Left lobe of liver (tissue), 2 donors: ENCODE results near the gene NRG3. TPM values are rescaled to one million over a fixed set of nuclear protein-coding genes. Genes with fewer than 3 reads are reported as not detected.

Source experiments
- ATAC-seq: fragments of 200-7000 bp; cut with Tn5 transposase; one replicate; pipeline ENCODE4 v1.9.1; 2020; ENCODE audit warnings: mild to moderate bottlenecking, moderate library complexity
- DNase-seq: peaks from one replicate; pipeline ENCODE4 v3.0.0-alpha.2; 2020; ENCODE audit warnings: low spot score
- total RNA-seq: library from RNA; stranded (reverse); gene quantifications from one replicate; pipeline ENCODE4 v1.2.1, GENCODE V29; 2021
- donor health status: DM: no; HTN: no; CAD: no; lungs with moderate emphysema.
- donor health status: DM: no; HTN: yes; CAD: no.

NRG3 gene
- total RNA-seq, 1 donor from 2014 or later, result 1.1 TPM

DNA sequence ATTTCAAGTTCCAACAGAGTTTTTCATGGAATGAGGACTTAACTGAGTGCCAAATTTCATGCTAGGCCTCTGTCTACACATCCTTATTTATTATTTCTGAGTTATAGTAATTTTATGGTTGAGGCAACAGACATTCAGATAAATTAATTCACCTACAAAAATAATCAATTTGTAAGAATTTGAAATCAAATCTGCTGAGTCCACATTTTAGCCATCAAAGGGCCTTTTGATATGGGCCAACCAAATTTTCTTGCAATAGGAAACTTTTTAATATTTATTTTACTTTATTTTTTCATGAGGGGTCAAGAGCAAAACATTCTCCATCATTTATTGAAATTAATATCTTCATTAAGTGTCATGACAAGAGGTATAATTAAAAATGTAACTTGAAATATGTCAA, 875.5 kb downstream of the NRG3 start:
- ATAC-seq (no peak), DNase-seq (no peak)

DNA sequence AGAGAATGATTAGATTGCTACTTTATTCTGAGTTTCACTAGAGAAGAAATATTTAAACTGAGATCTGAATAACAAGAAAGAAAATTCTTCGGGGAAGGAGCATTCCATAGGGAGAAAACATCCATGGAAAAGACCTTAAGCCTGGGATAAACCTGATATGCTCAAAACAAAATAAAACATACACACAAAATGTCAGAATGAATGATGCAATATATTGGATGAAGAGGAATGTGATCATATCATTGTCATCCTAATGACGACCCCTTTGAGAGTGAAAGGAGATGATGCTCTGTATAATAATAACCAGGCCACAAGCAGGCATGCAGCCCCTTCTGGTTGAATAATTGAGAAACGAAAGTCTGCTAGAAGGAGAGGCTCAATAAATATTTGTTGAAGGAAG, 882.4 kb downstream of the NRG3 start:
- DNase-seq (no peak), ATAC-seq (no peak)

- no peak for DNase-seq
- no peak for ATAC-seq
Measured at GRCh38 chr10:82757901-82758300, 882.9 kb downstream of the NRG3 start.

DNA sequence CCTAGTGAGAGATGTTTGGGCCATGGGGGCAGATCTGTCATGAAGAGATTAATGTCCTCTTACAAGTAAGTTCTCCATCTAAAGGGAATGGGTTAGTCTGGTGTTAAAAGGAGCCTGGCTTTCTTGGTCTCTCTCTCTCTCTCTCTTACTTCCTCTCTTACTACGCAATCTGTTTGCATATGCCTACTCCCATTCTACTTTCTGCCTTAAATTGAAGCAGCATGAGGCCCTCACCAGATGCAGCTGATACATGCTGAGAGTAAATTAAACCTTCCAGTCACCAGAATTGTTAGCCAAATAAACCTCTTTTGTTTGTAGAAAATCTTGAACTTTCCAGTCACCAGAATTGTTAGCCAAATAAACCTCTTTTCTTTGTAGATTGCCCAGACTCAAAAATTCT, 884.1 kb downstream of the NRG3 start:
- ATAC-seq (no peak), DNase-seq (no peak)

GRCh38 chr10:82762641-82763040, 887.6 kb downstream of the NRG3 start:
- DNase-seq (no peak), ATAC-seq (no peak)

DNA sequence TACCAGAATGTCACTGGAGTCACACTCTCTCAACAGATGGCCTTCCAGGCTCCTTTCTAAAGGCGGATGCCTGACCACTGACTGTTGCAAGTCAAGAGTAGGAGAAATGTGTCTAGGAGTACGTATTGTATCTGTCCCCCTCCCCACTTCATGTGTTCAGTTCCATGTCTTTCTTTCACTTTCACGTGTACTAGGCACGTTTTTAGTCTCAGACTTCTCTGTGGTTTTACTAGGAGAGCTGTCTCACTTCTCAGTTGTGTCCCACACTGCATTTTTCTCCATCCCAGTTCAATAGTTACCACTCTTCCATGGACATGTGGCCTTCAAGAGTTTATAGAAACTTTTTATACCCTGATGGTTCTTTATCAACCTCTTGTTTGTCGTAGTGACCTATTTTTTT, 893.0 kb downstream of the NRG3 start:
- DNase-seq, result no peak
- ATAC-seq, result no peak

GRCh38 chr10:82778908-82779307, 903.9 kb downstream of the NRG3 start:
- DNase-seq, result no peak
- ATAC-seq, result no peak

DNA sequence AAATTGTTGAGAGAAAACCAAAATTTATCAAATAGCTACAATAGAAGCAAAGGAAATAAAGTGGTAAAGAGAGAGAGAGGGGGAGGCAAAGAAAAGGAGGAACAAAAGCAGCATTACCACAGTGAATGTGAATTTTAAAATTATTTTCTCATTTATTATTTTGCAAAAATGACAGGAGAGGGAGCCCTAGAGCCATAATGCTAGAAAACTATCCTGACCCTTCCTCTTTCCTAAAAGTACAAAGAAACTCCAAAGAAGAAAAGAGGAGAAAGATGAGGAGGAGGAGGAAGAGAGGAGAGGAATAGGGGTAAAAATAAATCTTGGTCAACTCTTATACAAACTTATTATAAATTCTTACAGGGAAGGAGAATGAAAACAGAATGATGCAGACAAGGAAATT, 921.5 kb downstream of the NRG3 start:
- no peak for ATAC-seq
- DNase-seq, result no peak

GRCh38 chr10:82801289-82801688, 926.3 kb downstream of the NRG3 start:
- ATAC-seq (no peak), DNase-seq (no peak)

DNA sequence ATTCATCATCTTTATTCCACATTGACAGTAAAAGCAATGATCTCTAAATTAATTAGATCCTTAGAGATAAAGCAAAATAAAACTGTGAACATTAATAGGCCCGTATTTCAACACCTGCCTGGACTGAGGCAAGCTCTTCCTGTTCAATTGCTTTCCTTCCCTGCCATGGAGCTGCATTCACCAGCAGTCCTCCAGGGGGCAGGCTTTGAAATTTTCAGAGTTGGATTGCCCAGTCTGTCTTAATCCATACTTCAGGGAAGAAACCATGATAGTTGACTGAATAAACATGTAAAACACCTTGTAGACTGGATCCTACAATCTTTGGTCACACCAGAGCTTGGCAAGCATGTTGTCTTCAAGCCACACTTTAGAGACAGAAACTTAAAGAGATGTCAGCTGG, 936.6 kb downstream of the NRG3 start:
- DNase-seq (no peak), ATAC-seq (peak; percentile 65)

DNA sequence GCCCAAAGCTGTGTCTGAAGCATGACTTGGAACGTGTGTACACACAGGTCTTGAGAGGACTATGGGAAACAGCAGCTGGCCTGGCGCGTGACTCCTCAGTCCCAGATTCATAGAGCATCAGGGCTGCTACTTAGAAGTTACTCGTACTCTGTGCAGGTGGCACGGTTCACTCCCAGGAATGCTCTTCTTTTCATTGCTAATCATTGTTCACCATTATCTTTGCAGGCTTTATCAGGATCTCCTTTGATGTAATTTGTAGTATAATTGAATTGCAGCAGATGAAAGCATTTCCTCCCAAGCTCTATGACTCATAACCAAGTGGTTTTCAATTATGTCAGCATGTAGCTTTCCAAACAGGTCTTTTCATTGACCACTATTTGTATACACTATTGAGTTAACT, 938.9 kb downstream of the NRG3 start:
- ATAC-seq, result no peak
- no peak for DNase-seq

- ATAC-seq, result no peak
- DNase-seq, result no peak
Measured at GRCh38 chr10:82814635-82815034, 939.6 kb downstream of the NRG3 start.

GRCh38 chr10:82815680-82816079, 940.7 kb downstream of the NRG3 start:
- no peak for DNase-seq
- no peak for ATAC-seq

- DNase-seq (no peak), ATAC-seq (no peak)
Measured at GRCh38 chr10:82817676-82818422, 942.9 kb downstream of the NRG3 start.

- ATAC-seq (no peak), DNase-seq (no peak)
Measured at GRCh38 chr10:82821043-82821442, 946.0 kb downstream of the NRG3 start.

DNA sequence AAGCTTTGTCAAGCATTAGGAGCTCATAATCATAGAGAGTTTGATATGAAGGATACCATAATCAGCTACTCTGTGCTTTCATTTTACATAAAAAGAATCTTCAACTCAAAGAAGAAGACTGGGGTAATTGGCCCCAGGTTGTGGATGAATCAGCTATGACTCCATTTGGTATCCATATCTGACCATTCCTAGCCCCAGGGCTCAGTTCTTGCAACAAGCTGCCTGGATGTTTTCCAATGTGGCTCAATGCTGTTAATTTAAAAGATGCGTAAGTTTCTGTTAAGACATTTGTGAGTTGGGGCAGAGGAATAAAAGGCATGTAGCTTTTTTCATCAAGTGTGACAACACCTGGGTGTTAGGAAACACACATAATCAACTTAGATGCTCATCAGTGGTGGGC, 951.1 kb downstream of the NRG3 start:
- DNase-seq (no peak), ATAC-seq (no peak)

DNA sequence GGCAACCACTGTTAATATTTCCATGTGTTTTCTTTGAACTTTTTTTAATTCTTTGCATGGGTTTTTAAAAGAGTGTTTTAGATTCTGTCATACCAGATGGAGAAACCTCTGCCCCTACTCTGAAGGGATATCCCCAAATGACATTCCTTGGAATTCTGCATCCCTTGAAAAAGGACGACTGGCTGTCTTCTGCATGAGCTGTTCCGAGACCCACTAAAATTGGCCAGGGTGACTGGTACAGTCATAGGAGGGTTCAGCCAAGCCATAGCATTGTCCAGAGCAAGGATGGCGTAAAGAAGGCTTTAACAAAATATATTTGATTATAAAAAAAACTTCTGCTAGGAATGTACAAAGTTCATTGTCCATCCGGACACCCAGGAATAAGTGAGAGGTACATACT, 952.9 kb downstream of the NRG3 start:
- ATAC-seq, result no peak
- DNase-seq, result no peak

DNA sequence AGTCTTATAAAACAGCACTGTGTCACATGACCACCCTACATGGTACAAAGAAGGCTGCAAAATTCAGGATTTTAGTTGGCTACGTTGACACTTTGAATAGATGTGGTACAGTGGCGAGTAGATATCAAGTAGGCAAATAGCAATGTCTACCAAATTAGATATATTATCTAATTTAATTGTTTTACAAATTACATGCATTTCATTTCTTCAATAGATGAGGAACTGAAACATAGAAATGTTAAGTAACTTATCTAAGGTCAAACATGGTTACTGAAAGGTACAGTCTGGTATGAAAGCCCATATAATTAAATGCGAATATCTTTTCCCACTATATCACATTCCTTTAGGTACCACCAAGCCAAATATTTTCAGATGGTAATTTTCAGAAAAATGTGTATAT, 972.2 kb downstream of the NRG3 start:
- ATAC-seq, result no peak
- no peak for DNase-seq

- ATAC-seq, result no peak
- no peak for DNase-seq
Measured at GRCh38 chr10:82850191-82850590, 975.2 kb downstream of the NRG3 start.

DNA sequence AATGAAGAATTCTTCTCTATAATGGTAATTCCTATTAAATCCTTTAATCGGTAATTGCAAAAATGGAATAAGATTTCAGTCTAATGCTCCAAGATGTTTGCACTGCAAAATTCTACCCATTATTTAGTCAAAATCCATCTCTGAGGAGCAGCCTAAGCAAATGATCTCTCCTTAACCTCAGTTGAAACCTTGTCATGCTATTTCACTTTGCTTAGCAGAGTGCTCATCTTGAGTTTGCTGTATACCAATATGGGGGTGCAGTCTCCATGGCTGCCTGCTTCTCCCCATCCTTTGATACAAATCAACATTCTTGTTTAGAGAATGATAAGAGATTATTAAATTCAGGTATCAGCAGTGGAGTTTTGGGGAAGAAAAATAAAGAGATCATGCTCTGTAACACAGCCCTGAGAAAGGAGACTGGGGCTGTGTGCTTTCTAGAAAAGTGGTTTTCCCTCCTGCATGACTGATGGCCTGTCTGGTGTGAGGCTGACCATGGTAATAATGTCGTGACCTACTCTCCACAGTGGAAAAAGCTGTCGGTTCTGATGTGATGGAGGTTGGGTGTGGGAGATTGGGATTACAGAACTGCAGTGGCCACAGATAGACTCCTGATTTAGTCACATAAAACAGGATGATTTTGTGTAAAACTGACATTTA, 982.1 kb downstream of the NRG3 start:
- DNase-seq (no peak), ATAC-seq (no peak)

DNA sequence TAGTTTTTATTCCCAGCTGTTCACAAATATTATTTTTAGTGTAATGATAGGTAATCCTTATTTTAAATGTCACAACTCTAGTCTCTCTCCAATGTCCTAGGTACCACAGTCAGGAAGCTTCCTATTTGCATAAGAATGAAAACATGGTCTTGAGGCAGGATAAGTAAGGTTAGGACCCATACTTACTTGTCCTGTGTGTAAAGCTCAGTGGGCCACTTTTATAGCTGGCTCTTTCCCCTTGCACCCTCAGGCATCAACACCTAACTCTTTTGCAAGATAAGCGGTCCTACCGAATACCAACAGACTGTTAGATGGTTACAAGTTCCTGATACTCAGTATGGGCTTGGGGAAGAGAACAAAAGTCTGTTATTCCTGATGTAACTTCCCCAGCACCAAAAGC, 986.9 kb downstream of the NRG3 start:
- ATAC-seq, result no peak
- DNase-seq, result no peak

- DNase-seq (no peak), ATAC-seq (no peak)
Measured at GRCh38 chr10:82865366-82865765, 990.4 kb downstream of the NRG3 start.
